Heart left ventricle (tissue), 16 donors: ENCODE data around the gene CPLX1. TPM values are rescaled to one million over a fixed set of nuclear protein-coding genes. Genes with fewer than 3 reads are reported as not detected.
"Not testable (repeated sequence)": the region's sequence is repeated elsewhere in the genome, so short reads cannot be mapped to it uniquely, and the experiment has no call there.

Experiments
- ATAC-seq, 4 donors: fragments of 200-7000 bp; cut with Tn5 transposase; one replicate each; pipeline ENCODE4 v1.9.1; 2020 to 2022; ENCODE audit warnings: moderate library complexity in 4 of 4, mild to moderate bottlenecking in 3 of 4, moderate number of reproducible peaks in 1 of 4
- DNase-seq, 5 donors: peaks; one replicate each; pipeline ENCODE4 v3.0.0-alpha.2; 2020
- H3K27ac ChIP-seq, 12 donors: fragments of 200-600 bp; sonication (generic) in 4 of 12; one replicate each; pipeline versions ENCODE4 v1.5.0 to v1.8.0; 2016 to 2022; ENCODE audit warnings: mild to moderate bottlenecking in 2 of 12
- H3K27me3 ChIP-seq, 9 donors: fragments of 200-600 bp; sonication (generic) in 2 of 9; one replicate each; pipeline versions ENCODE4 v1.5.1 to v1.8.0; 2016 to 2022; ENCODE audit warnings: mild to moderate bottlenecking in 3 of 9
- H3K36me3 ChIP-seq, 9 donors: fragments of 200-600 bp; sonication (generic) in 2 of 9; one replicate each; pipeline versions ENCODE4 v1.5.0 to v1.8.0; 2018 to 2022; ENCODE audit warnings: mild to moderate bottlenecking in 2 of 9
- H3K4me1 ChIP-seq, 12 donors: fragments of 200-600 bp; sonication (generic) in 4 of 12; one replicate each; pipeline versions ENCODE4 v1.5.0 to v1.8.0; 2016 to 2022; ENCODE audit warnings: mild to moderate bottlenecking in 3 of 12
- H3K4me3 ChIP-seq, 12 donors: fragments of 200-600 bp; sonication (generic) in 4 of 12; one replicate each; pipeline versions ENCODE4 v1.5.0 to v1.8.0; 2017 to 2022; ENCODE audit warnings: mild to moderate bottlenecking in 9 of 12, moderate library complexity in 4 of 12
- H3K9me3 ChIP-seq, 12 donors: fragments of 200-600 bp; sonication (generic) in 4 of 12; one replicate each; pipeline versions ENCODE4 v1.5.0 to v1.8.0; 2016 to 2022; ENCODE audit warnings: mild to moderate bottlenecking in 1 of 12
- CTCF ChIP-seq, 12 donors: fragments of 200-600 bp; sonication (generic) in 4 of 12; IDR thresholded peaks; one replicate each; pipeline versions ENCODE4 v1.5.0 to v1.8.0; 2018 to 2022; ENCODE audit warnings: antibody characterized with exemption in 12 of 12, mild to moderate bottlenecking in 5 of 12
- POLR2A ChIP-seq, 2 donors: fragments of 450-650 bp; IDR thresholded peaks; one replicate each; pipeline ENCODE4 v1.6.1; 2017; ENCODE audit warnings: antibody characterized with exemption in 2 of 2, mild to moderate bottlenecking in 2 of 2, moderate library complexity in 2 of 2
- WGBS, 4 donors: extraction: QIAGEN DNeasy Blood & Tissue Kit in 2 of 4; methylation state at CpG; one replicate each; pipeline versions ENCODE4 v1.1.5 to v1.1.7; 2013 to 2018; 5-methylcytosine and 5-hydroxymethylcytosine counted together
- intact Hi-C, 10 donors: fragments of 100-400 bp; cut with DNase I; formaldehyde crosslinking; loops; one replicate each; pipeline versions ENCODE4 v1.11.1 to v1.14.2; 2022
- polyA plus RNA-seq, 2 donors: library from polyadenylated mRNA; stranded (reverse); fragments of 200-250 nt; gene quantifications; one replicate each; pipeline ENCODE4 v1.2.3, GENCODE V29; 2013
- total RNA-seq, 9 donors: library from RNA; depleted of rRNA in 2 of 9; stranded (reverse); fragments of >200 nt in 2 of 9; fragmentation: NEBNext Ultra II Directional in 3 of 9; extraction: Animal tissue kit (Norgen Biotek cat#: 25700) in 3 of 9; gene quantifications; one replicate each; pipeline versions ENCODE4 v1.1.0 to v1.2.4, GENCODE V29; 2016 to 2023
- donor health status: ischemic (EF 13 %, LVEDD 7.1; RV severe dilation, severe dysfunction).
- donor health status: healthy with polysubstance abuse.
- donor health status: DM: no; HTN: yes; CAD: no.
- donor health status: DM: no; HTN: no; CAD: no.
- donor health status: ischemic (EF 25% LVEDD 6.9; RV normal size, moderate dysfunction).
- donor health status: ischemic (EF 25% LVEDD 5.7; RV mildly dilated, moderate dysfunction).
- donor health status: healthy.
- donor health status: DM: yes; HTN: yes; CAD: no.
- donor health status: ischemic (EF 35%, LVEDD 5.7; RV mildly dilated, moderate dysfunction).
- donor health status: nonischemic (EF 11% LVEDD 7.7; RV severe dilation, severe dysfunction).
- donor health status: DM: yes; HTN: yes; CAD: no.
- donor health status: PGD.
- donor health status: ischemic (EF 29% LVEDD 5.4; RV normal size, mild dysfunction).
- donor health status: nonischemic (EF 23%, LVEDD 6.1; RV moderate dilation, normal function).

CPLX1 gene
- total and polyA plus RNA-seq, 11 donors: 0.75 to 7.0 (median 3.3) TPM

- TF ChIP-seq CTCF (IDR thresholded peaks at IDR 0.05) (no peak), POLR2A (IDR thresholded peaks at IDR 0.05) (no peak)
- Histone ChIP-seq H3K27ac (no peak overlapping the region), H3K4me3 (no peak overlapping the region), H3K9me3 (no peaks in the 10 kb centered on the region), H3K27me3 (no peaks in the 10 kb centered on the region), H3K36me3 (peaks cover 0 to 69% (median 33%) of the 10 kb centered on the region in 9 donors), H3K4me1 (peaks cover 0 to 3% (median 0%) of the 10 kb centered on the region in 12 donors)
- DNase-seq: peak in 3 of 5 donors; percentile 13 to 22 (median 19)
- WGBS, 4 donors: 92 to 94% (median 93%) methylated on average over 20 of the region's 20 CpGs
- no peak for ATAC-seq
- intact Hi-C loops: loop anchor here in 1 of 10 donors (10.0 kb wide), 1 partner anchor 238 kb away; the partner anchor contains the start of gene SLC26A1
Measured at GRCh38 chr4:757111-757510, 68.8 kb downstream of the CPLX1 start.

DNA sequence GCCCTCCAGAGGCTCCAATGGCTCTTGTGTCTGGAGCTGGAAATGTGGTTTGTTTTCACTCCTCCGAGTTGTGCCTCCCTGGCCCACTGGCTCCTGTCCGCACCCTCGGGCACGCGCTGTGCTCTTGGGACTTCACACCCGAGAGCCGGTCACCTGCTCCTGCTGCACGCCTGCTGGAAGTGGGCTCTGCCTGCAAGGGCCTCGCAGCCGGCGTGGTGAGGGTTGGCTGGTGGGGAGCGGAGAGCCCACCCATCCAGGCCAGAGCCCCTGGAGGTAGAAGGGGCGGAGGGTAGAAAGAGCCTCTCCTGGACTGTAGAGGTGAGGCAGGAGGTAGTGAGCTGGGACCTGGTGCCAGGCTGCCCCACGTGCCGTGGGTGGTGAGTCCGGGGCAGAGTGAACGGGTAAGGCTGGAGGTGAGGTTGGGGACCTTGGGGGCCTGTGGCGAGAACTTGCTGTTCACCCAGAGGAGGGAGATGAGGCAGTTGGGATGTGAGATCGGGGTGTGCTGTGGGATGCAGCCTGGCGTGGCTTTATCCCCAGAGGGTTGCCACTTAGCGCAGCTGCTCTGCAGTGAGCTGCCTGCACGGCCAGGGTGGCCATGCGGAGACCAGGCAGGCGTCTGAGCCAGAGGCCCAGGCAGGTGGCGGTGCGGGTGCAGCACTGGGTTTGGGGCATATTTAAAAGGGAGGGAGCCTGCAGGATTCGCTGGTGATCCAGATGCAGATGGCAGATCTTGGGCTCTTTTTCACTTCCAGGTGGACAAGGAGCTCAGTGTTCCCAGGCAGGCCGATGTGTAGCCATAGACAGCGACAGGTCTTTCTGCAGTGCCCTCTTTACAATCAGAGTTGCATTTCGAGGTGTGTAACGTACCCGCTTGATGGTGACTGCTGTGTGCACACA, 71.5 kb downstream of the CPLX1 start:
- WGBS, 4 donors: 93 to 96% (median 96%) methylated on average over 30 to 32 of the region's 32 CpGs
- ATAC-seq: peak in 1 of 4 donors; percentile 17
- Histone ChIP-seq H3K36me3 (peaks cover 0 to 69% (median 21%) of the 10 kb centered on the region in 9 donors), H3K9me3 (no peaks in the 10 kb centered on the region), H3K4me3 (no peak overlapping the region), H3K4me1 (peaks cover 0 to 22% (median 8%) of the 10 kb centered on the region in 12 donors), H3K27me3 (no peaks in the 10 kb centered on the region), H3K27ac (no peak overlapping the region)
- intact Hi-C loops: loop anchor here in 1 of 10 donors (10.0 kb wide), 1 partner anchor 240 kb away; the partner anchor contains the start of gene SLC26A1
- DNase-seq: peak in 2 of 5 donors; percentile 17 to 20
- TF ChIP-seq POLR2A (IDR thresholded peaks at IDR 0.05) (no peak), CTCF (IDR thresholded peaks at IDR 0.05) (no peak)

DNA sequence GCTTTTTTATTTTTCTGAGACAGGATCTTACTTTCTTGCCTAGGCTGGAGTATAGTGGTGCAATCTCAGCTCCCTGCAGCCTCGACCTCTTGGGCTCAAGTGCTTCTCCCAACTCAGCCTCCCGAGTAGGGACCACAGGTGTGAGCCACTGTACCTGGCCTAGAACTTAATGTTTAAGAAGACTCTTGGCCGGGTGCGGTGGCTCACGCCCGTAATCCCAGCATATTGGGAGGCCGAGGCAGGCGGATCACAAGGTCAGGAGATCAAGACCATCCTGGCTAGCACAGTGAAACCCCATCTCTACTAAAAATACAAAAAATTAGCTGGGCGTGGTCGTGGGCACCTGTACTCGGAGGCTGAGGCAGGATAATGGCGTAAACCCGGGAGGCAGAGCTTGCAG, 72.7 kb downstream of the CPLX1 start:
- H3K27ac ChIP-seq, H3K27me3 ChIP-seq, ATAC-seq, H3K9me3 ChIP-seq, H3K4me3 ChIP-seq: not testable (repeated sequence)
- intact Hi-C loops: loop anchor here in 1 of 10 donors (10.0 kb wide), 1 partner anchor 242 kb away; the partner anchor contains the start of gene SLC26A1
- WGBS, 4 donors: 96 to 99% (median 97%) methylated on average over 13 of the region's 13 CpGs
- Histone ChIP-seq H3K36me3 (peaks cover 0 to 80% (median 24%) of the 10 kb centered on the region in 9 donors), H3K4me1 (peaks cover 0 to 22% (median 8%) of the 10 kb centered on the region in 12 donors)
- peak in 2 of 5 donors; percentile 8 to 14 for DNase-seq

- intact Hi-C loops: loop anchor here in 1 of 10 donors (10.0 kb wide), 1 partner anchor 242 kb away; the partner anchor contains the start of gene SLC26A1
- peaks cover 0 to 22% (median 8%) of the 10 kb centered on the region in 12 donors for H3K4me1 ChIP-seq
- no peak overlapping the region for H3K27ac ChIP-seq
- DNase-seq: peak in 2 of 5 donors; percentile 15
- TF ChIP-seq POLR2A (IDR thresholded peaks at IDR 0.05) (no peak), CTCF (IDR thresholded peaks at IDR 0.05) (no peak)
- no peaks in the 10 kb centered on the region for H3K27me3 ChIP-seq
- H3K36me3 ChIP-seq: peaks cover 0 to 84% (median 27%) of the 10 kb centered on the region in 9 donors
- ATAC-seq: no peak
- H3K4me3 ChIP-seq: no peak overlapping the region
- 93 to 96% (median 94%) methylated on average over 19 to 25 of the region's 25 CpGs for WGBS, 4 donors
- no peaks in the 10 kb centered on the region for H3K9me3 ChIP-seq
Measured at GRCh38 chr4:752196-752861, 73.6 kb downstream of the CPLX1 start.
